ENCODE measurements around the gene EML6. TPM values are rescaled to one million over a fixed set of nuclear protein-coding genes. Genes with fewer than 3 reads are reported as not detected.

EML6 gene
- total and polyA plus RNA-seq, 10 of the 15 experiments (the other 5 are each of a cell fraction or from before 2014, with no cell fraction given): 0.09 to 0.67 (median 0.21) TPM

DNA sequence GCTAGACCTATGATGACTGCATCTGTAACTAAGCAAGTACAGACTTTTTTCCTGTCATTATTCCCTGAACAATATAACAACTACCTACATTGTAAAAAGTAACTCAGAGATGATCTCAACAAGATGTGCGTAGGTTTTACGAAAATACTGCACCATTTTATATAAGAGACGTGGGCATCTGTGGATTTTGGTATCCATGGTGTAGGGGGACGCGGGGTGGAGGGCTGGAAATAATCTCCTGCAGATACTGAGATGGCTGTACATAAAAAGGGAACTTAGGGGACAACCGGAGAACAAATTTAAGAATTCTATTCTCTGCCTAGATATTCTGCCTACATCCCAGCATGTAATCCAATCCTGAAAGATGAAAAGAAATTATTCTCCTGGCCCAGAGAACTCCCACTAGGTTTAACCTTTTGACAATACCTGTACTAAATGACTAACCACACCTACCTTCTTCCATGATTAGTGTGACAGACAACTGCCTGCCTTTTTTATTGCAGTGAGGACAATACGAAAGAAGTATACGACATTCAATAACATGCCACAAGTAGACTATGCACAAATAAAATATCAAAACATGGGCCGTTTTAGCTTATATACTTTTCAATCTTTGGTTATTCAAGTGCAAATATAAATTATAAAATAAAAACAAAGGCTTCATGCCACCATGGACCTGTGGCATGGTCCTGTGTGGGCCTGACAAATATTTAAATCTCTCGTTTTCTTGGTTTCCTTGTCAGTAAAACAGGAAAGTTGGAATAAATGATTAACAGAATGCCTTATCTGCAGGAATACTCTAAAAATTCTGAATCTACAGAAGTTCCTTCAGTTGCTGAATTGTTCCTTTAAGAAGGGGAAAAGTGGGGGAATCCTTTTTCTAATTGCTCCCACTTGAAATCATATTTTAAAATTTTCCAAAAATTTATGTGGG lies 280.5 kb downstream of the EML6 start:
- no peaks in the 10 kb centered on the region for H3K27me3 ChIP-seq (replicated peaks in 1 of 2; ENCODE audit: control insufficient read depth in 2 of 2, insufficient read depth in 2 of 2, low read length in 1 of 2)
- no peak overlapping the region for H3K9ac ChIP-seq (ENCODE audit: control insufficient read depth, insufficient read depth, low read length)
- H3K9me3 ChIP-seq (replicated peaks; ENCODE audit: control insufficient read depth, insufficient read depth, low read length): no peaks in the 10 kb centered on the region
- 92% methylated on average over 10 of the region's 10 CpGs for WGBS (ENCODE audit: insufficient coverage, insufficient replicate concordance, low lambda C conversion rate, missing lambda C conversion rate)
- SMC1A ChIA-PET (ENCODE audit: uncharacterized antibody, unreplicated experiment): interaction anchor here (0.8 to 1.6 kb wide), 4 partner anchors 9 to 176 kb away, joined by 3 to 4 read pairs (median 3); partner anchors contain the start of gene RTN4
- no peak overlapping the region for H3K4me3 ChIP-seq
- H3K4me1 ChIP-seq (ENCODE audit: control insufficient read depth, insufficient read depth, low read length): peaks cover 8% of the 10 kb centered on the region; the same call in 1 of the 2 replicates
- H2AFZ ChIP-seq (ENCODE audit: control insufficient read depth, low read depth, low read length): no peak overlapping the region
- no peaks in the 10 kb centered on the region for H4K20me1 ChIP-seq (ENCODE audit: control insufficient read depth, insufficient read depth)
- no peak for FAIRE-seq
- peaks cover 68% of the 10 kb centered on the region for H3K79me2 ChIP-seq (ENCODE audit: control insufficient read depth, insufficient read depth, low read length)
- no peak overlapping the region for H3K27ac ChIP-seq (ENCODE audit: control insufficient read depth, insufficient read depth)
- DNase-seq (ENCODE audit: low read depth, low spot score): no peak
- POLR2A ChIA-PET: no interaction called here
- intact Hi-C loops (cut with micrococcal nuclease; ENCODE audit: unreplicated experiment): no loop called here
- in situ Hi-C loops (cut with MboI): no loop called here
- no peak for ATAC-seq
- H3K36me3 ChIP-seq (ENCODE audit: control insufficient read depth in 2 of 2, insufficient read depth in 2 of 2, low read length in 1 of 2): no peaks in the 10 kb centered on the region
- H3K4me2 ChIP-seq (ENCODE audit: control insufficient read depth, insufficient read depth): no peak overlapping the region
- RAD21 ChIA-PET (ENCODE audit: unreplicated experiment): interaction anchor here (0.9 kb wide), 1 partner anchor 25 kb away, joined by 3 read pairs; no protein-coding TSS in a partner anchor
- CTCF ChIA-PET: interaction anchor here (1.3 to 1.9 kb wide), 2 partner anchors 8 to 27 kb away, joined by 3 to 5 read pairs; no protein-coding TSS in a partner anchor
- BruUV-seq (replicated peaks): no TSS peak
- TF ChIP-seq SMAD1 (IDR thresholded peaks at IDR 0.05; ENCODE audit: low read depth, partially characterized antibody): no peak
- no peak for TF ChIP-seq DPF2 (IDR thresholded peaks at IDR 0.05)
- TF ChIP-seq RAD51 (IDR thresholded peaks at IDR 0.05): no peak
- TF ChIP-seq ZNF217 (IDR thresholded peaks at IDR 0.05): no peak
- TF ChIP-seq, protein P1, sequence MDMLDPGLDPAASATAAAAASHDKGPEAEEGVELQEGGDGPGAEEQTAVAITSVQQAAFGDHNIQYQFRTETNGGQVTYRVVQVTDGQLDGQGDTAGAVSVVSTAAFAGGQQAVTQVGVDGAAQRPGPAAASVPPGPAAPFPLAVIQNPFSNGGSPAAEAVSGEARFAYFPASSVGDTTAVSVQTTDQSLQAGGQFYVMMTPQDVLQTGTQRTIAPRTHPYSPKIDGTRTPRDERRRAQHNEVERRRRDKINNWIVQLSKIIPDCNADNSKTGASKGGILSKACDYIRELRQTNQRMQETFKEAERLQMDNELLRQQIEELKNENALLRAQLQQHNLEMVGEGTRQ (IDR thresholded peaks at IDR 0.05; ENCODE audit: borderline replicate concordance, low read depth, low read length): no peak

Data from GM12878 (cell line).